Activated effector memory CD4-positive, alpha-beta T cell treated with anti-CD3 and anti-CD28 coated beads, Interleukin-2, amount 50 U/mL, for 16 hours (primary cell): Measurements from ENCODE around the gene DHRS1.

Experiments used
- DNase-seq: peaks from one replicate; pipeline ENCODE4 v3.0.0-alpha.2; 2020

The DHRS1 gene

GRCh38 chr14:24327303-24327702 is 27.7 kb upstream of the DHRS1 start:
- no peak for DNase-seq

- DNase-seq: no peak
Observed at GRCh38 chr14:24325963-24326362, 26.4 kb upstream of the DHRS1 start.

DNA sequence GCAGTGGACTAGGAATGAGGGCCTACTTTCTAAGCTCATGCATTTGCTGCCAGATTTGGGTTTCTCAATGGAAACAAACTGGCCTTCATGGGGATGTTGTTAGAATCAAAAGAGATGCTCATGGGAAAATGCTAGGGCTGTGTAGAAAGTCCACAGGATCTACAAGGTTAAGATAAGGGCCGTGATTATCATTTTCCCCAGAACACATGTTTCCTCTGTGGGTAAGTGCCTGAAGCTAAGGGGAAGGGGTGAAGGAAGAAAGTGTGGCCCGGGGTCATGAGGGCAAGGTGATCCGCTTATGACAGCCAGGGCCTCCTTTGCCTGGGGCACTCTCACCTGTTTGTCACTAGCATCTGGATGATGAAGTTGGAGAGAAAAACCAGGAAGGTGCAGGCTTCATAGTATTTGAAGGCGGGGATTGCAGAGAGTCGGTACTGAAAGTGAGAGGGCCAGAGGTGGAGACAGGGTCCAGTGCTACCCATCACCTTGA is 25.5 kb upstream of the DHRS1 start:
- no peak for DNase-seq

DNA sequence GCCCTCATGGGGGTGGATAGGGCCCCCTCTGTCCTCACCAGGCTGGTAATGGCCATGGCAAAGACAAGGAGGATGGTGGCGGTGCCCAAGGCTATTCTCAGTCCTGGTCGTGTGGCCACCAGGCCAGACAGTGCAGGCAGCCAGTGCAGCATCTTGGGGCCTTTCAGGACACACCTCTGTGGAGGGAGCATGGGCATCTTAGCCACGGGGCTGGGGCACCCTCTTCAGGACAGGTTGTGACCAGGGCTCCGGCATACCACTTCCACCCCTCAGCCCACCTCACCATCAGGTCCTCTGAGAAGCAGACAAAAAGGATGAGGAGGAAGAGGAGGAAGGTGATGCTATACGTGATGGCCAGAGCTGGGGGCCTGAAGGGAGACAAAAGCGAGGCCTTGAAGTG is 24.4 kb upstream of the DHRS1 start:
- no peak for DNase-seq

DNA sequence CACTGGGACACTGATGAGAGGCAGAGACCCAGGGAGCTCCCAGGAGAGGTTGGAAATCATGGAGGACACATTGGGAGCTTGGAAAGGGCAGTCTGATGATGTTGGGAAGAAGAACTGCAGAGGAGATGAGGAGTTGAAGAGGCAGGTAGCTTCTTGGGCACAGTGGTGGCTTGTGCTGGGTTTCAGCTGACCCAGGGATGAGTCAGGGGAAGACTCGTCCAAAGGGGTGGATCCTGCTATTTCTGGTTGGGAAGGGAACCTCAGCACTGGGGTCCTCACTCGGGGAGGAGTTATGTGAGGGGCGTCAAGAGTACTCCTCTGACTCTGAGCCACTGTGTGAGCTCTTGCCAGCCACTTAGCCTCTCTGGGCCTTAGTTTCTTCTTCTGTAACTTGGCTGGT is 23.8 kb upstream of the DHRS1 start:
- DNase-seq: no peak

DNA sequence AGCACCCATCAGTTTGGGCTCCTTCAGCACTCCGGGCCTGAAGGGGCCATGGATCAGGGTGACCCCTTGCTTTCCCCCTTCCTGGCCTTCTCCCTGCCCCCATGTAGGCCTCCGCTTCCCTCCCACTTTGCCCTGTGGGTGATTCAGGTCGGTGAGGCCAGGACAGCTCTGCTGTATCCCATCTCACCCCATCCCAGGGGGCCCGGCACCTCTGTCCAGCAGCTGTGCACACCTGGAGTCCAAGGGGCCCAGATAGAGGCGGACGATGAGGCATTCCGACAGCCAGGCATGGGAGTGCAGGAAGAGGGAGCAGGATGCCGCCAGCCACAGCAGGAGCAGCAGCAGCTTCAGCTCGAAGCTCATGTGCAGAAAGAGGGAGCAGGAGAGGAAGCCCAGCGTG is 23.1 kb upstream of the DHRS1 start:
- no peak for DNase-seq

GRCh38 chr14:24321212-24321975 is 21.8 kb upstream of the DHRS1 start:
- DNase-seq: no peak

- no peak for DNase-seq
Observed at GRCh38 chr14:24317141-24317928, 17.8 kb upstream of the DHRS1 start.

- DNase-seq: no peak
Observed at GRCh38 chr14:24316597-24316950, 17.0 kb upstream of the DHRS1 start.

DNA sequence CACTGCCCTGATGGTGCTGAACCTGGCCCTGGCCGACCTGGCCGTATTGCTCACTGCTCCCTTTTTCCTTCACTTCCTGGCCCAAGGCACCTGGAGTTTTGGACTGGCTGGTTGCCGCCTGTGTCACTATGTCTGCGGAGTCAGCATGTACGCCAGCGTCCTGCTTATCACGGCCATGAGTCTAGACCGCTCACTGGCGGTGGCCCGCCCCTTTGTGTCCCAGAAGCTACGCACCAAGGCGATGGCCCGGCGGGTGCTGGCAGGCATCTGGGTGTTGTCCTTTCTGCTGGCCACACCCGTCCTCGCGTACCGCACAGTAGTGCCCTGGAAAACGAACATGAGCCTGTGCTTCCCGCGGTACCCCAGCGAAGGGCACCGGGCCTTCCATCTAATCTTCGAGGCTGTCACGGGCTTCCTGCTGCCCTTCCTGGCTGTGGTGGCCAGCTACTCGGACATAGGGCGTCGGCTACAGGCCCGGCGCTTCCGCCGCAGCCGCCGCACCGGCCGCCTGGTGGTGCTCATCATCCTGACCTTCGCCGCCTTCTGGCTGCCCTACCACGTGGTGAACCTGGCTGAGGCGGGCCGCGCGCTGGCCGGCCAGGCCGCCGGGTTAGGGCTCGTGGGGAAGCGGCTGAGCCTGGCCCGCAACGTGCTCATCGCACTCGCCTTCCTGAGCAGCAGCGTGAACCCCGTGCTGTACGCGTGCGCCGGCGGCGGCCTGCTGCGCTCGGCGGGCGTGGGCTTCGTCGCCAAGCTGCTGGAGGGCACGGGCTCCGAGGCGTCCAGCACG is 16.4 kb upstream of the DHRS1 start:
- DNase-seq: no peak

DNA sequence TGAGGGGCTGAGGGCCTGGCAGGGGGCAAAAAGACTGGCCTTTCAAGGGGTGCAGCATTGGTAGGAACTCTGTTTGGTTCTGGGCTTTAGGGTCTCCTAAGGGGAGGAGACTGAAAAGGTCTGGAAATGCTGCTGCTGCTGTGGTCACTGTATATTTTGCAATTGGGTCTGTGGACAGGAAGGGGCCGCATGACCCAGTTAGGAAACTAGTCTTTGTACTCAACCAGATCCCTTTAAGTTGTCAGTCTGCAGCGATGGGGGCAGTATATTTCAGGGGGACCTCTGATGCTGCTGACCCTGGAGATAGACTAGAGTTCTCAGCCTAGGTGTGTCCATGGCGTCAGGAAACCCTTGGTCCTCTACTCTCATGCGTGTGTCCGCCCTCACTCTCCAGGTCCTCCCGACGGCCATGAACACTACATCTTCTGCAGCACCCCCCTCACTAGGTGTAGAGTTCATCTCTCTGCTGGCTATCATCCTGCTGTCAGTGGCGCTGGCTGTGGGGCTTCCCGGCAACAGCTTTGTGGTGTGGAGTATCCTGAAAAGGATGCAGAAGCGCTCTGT is 15.7 kb upstream of the DHRS1 start:
- DNase-seq: no peak

DNA sequence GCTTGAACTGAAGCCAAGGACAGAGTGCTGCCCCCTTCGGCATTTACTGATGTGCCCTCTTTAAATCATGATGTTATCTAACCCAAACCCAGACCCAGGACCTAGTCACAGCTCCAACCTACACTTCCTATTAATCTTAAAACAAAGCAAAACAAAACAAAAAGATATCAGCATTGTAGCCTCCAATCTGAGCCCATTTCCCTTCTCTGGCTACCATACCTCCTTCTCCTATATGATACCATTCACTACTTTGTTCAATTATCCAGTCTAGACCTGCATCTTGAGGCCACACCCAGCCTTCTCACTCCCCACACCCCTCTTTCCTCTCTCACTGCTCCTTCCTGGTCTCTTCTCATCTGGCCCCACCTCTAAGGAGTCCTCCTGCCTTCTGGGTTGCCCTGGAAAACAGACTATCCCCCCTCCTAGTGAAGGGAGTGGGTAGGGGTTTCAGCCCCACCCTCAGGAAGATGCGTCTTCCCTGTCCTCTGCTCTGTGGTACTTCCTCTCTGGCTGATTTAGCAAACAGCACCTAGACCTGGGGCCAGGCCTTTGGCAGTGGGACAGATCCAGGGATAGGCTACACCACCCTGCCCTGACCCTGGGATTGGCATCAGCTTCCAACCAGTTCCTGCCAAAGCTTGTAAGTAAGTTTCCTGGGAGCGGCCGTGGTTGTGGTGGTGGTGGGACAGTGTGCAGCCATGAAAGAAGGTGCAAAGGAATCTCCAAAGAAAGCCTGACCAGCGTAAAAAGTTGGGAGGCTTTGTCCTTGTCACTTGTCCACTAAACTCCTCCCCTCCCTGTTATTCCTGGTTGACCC is 15.0 kb upstream of the DHRS1 start:
- no peak for DNase-seq

DNA sequence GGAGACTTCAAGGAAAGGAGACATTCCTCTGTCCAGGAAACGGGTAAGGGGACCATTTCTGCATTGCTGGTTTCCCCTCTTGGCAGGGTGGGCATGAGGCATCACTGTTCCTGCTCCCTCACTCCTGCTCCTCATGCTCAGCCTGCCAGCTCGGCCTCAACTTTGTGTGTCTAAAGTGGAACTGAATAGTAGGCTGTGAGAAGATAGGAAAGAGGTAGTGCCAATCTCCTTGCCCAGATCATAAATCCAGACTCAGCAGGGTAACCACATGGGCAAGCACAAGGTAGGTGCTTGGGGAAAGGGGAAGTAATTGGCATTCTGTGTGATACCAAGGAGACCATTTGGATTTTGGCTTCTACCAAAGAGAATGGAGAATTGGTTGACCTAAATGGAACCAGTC is 14.3 kb upstream of the DHRS1 start:
- DNase-seq: no peak

DNA sequence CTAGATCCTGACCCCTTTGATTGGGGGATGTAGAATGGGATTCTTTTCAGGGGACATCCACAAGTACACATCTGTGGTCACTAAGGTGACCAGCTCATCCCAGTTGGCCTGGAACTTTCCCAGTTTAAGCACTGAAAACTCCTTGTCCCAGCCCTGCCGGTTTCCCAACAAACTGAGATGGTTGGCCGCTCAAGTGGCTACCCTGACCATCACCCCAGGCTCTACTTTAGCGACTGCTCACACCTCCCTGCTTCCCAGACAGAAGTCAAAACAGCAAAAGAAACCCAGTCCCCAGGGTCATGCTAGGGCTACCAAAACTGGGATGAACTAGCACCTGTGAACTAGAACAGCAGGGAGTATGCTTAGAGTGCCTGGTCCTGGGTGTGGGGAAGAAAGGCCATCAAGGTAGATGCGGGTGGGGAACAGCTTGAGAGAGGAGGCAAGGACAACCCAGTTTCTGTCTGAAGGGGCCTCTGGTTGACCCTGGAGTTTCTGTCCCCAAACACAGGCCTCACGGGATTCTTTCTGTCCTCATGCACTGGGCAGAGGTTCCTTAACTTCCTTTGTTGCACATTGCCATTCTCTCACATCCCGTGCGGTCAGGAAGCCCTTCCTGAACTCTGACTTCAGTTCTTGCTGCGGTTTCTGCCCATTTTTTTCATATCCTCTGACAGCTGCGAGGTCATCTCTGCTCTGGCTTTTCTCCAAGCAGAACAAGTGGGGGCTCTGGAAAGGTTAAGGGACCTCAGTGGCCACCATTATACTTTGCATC is 13.3 kb upstream of the DHRS1 start:
- DNase-seq: peak; percentile 70

DNA sequence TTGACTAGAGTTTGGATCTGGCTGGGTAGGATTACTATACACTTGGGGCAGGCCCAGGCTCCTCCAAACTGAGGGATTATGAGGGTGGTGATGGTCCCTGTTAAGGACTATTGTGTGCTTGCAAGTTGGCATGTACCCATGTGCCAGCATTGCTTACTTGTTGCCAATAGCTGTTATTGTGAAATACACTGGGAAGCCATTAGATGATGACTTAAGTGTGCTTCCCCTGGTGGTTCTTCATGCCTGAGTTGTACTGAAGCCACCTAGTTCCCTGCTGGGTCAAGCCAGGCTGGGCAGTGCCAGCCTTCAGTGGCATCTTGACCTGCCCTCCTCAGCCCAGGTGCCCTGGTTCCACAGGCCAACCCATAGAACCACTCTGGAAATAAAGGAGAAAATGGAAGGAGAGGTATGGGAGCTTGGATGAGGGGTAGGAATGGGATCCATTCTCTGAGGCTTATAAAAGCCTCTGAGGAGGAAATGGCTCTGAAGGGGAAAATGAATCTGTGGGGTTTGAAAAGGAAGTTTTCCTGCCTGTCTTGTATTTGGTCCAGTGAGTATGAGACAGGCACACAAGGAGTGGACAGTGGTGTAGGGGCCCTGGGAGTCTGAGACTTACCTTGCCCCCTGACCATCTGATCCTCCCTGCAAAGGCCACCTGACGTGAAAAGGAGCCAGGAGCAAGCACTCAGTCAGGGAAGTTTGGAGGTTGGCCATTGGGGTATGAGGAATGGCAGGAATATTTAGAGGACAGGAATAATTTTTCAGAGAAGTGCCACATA is 12.4 kb upstream of the DHRS1 start:
- no peak for DNase-seq

DNA sequence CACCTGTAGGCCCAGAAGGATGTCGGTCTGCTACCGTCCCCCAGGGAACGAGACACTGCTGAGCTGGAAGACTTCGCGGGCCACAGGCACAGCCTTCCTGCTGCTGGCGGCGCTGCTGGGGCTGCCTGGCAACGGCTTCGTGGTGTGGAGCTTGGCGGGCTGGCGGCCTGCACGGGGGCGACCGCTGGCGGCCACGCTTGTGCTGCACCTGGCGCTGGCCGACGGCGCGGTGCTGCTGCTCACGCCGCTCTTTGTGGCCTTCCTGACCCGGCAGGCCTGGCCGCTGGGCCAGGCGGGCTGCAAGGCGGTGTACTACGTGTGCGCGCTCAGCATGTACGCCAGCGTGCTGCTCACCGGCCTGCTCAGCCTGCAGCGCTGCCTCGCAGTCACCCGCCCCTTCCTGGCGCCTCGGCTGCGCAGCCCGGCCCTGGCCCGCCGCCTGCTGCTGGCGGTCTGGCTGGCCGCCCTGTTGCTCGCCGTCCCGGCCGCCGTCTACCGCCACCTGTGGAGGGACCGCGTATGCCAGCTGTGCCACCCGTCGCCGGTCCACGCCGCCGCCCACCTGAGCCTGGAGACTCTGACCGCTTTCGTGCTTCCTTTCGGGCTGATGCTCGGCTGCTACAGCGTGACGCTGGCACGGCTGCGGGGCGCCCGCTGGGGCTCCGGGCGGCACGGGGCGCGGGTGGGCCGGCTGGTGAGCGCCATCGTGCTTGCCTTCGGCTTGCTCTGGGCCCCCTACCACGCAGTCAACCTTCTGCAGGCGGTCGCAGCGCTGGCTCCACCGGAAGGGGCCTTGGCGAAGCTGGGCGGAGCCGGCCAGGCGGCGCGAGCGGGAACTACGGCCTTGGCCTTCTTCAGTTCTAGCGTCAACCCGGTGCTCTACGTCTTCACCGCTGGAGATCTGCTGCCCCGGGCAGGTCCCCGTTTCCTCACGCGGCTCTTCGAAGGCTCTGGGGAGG is 11.3 kb upstream of the DHRS1 start, which contains the start of gene LTB4R:
LTB4R (plus strand) TSS at position 857 of the 959 bp plus-strand sequence. CDS start 4,150 bp downstream, outside the sequence.
- peak; percentile 89 for DNase-seq

DNA sequence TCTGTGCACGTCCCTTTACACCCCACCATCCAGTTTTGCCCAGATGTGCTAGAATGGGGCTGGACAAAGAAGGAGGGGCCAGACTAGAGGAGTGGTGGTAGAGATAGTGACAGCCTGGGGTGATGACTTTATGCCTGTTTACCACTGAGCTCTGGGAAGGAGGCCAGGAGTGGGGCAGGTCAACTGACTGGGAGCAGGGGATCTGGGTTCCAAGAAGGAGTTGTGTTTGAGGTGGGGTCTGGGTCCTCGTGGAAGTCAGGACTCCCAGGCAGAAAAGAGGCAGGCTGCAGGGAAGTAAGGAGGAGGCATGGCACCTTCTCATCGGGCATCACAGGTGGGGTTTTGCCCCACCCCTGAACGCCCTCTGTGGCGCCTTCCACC is 10.7 kb upstream of the DHRS1 start:
- no peak for DNase-seq

DNA sequence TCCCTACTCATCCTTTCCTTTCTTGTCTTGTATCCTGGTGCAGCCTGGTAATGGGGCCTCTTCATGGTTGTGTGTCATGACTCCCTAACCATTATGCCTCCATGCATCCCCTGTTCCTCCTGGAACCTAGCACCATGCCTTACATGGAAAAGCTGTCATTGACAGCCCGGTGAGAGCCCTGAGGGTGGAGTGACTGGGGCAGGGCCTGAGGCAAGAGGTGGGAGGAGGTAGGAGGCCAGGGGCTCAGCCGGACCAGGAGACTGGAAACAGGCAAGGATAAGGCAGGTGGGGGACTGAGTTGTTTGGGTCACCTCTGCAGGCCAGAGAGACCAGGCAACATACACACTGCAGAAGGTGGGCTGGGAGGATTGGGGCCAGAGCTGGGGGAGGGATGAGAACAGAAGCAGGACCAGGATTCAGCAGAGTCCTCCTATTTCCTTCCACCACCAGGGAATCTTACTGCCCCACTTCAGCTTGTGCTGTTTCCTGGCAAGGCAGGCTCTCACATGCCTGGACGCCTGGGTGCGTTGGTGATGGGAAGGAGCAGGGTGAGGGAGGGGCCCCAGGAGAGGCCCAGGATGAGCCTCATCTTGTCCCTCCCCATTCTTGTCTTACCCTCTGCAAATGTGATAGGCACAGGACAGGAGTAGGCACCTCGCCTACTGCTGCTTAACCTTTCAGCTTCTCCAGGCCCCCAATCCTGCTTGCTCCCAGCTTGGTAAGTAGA is 10.1 kb upstream of the DHRS1 start, which contains the start of gene LTB4R2:
LTB4R2 (plus strand) TSS at position 603 of the 727 bp plus-strand sequence. CDS start 525 bp downstream, outside the sequence.
- no peak for DNase-seq
